ENCODE measurements around the gene COX7A2. TPM values are rescaled to one million over a fixed set of nuclear protein-coding genes. Genes with fewer than 3 reads are reported as not detected.
A peak's percentile ranks its signal among the peaks of the same experiment; 100 is the strongest.

Gene COX7A2
- total and polyA plus RNA-seq, 2 of the 13 experiments (the other 11 are each of a cell fraction or from before 2014, with no cell fraction given) = 407 to 556 TPM

GRCh38 chr6:75243333-75244062 lies at the start of gene COX7A2 (continued):
- TF ChIP-seq ZNF687 (CRISPR knock-in tag; IDR thresholded peaks at IDR 0.05) (peak; percentile 61), MAZ (IDR thresholded peaks at IDR 0.05; ENCODE audit: borderline replicate concordance, low read depth, low read length) (no peak; the same call in 1 of the 2 replicates), MAZ (CRISPR knock-in tag; IDR thresholded peaks at IDR 0.05; ENCODE audit: low read depth) (0 out of 2 replicates have a peak, but pooled peaks have one; percentile 24), TBL1XR1 (IDR thresholded peaks at IDR 0.05; ENCODE audit: borderline replicate concordance, low read length, partially characterized antibody) (peak; percentile 46), ZNF230 (CRISPR knock-in tag; IDR thresholded peaks at IDR 0.05) (peak; percentile 51; the same call in 1 of the 2 replicates), DMAP1 (CRISPR knock-in tag; IDR thresholded peaks at IDR 0.05) (peak; percentile 78; the same call in 1 of the 2 replicates), ZFP91 (CRISPR knock-in tag; IDR thresholded peaks at IDR 0.05; ENCODE audit: borderline replicate concordance) (peak; percentile 86), ZNF331 (CRISPR knock-in tag; IDR thresholded peaks at IDR 0.05) (peak; percentile 85), ZHX2 (IDR thresholded peaks at IDR 0.05; ENCODE audit: low read depth) (peak; percentile 97), ZHX2 (CRISPR knock-in tag; IDR thresholded peaks at IDR 0.05; ENCODE audit: borderline replicate concordance) (no peak), BATF2 (CRISPR knock-in tag; IDR thresholded peaks at IDR 0.05) (no peak), NR0B2 (CRISPR knock-in tag; IDR thresholded peaks at IDR 0.05) (no peak), ATF2 (CRISPR knock-in tag; IDR thresholded peaks at IDR 0.05) (peak; percentile 73; the same call in 1 of the 2 replicates)

All from HepG2 (cell line).